ENCODE results near the gene ERMP1.

Gene ERMP1

DNA sequence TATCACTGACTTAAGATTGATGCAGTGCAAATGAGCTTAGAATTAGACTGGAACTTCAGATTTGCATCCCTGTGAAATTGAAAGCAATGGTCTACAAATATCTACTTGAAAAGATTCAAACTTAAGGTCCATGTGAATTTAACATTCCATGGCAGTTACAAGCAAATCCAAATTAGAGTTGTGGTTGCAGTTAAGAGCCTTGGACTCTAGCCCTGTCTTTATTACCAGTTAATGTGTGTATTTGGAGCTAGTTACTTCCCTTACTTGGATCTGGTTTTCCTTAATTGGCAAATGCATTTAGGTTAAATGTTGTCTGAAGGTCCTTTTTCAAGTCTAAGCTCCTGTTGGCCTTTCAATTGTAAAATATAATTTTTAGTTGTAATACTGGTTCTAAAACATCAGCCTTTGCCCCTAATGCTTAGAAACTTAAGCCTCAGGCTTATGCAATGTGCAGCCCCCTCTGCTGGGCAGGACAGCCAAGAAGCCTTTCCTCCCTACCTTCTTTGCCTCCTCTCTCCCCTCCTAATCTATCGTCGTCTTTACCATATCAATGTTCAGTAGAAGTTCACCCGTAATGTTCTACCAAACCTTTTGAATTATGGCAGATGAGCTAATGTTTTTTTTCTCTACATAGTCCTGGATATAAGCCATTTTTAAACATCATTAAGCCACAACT, 59.5 kb downstream of the ERMP1 start:
- no peak for DNase-seq

DNA sequence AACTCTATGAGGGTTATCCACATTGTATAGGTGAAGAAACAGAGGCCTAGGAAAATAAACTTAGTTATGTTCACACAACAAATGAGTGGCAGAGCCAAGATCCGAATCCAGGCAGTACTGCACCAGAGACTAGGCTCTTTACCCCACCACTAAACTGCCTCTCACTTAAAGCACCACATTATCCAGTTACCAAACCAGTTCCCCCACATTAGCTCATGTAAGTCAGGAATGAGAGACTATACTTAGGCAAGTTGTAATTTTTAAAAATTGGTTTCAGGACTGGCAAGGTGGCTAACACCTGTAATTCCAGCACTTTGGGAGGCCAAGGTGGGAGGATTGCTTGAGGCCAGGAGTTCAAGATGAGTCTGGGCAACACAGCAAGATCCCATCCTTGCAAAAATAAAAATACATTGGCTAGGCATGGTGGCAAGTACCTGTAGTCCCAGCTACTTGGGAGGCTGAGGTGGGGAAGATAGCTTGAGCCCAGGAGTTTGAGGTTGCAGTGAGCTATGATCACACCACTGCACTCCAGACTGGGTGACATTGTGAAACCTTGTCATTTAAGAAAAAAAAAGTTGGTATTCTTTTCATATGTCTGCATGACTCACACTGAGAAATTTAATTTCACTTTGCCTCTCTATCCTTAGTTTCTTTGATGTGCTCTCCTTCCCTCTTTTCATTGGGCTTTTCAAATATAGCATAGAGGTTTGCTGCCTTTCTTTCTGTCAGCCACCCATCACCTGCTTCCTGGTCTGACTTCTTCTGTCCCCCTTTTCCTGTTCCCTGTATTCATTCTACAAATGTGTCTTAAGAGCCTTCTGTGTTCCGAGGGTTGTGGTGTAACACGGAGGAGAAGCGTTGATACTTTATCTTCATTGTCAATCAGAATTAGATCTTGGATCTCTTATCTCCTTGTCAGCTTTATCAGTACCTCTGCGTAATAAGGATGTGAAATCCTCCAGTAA, 64.7 kb downstream of the ERMP1 start:
- DNase-seq, result no peak

DNA sequence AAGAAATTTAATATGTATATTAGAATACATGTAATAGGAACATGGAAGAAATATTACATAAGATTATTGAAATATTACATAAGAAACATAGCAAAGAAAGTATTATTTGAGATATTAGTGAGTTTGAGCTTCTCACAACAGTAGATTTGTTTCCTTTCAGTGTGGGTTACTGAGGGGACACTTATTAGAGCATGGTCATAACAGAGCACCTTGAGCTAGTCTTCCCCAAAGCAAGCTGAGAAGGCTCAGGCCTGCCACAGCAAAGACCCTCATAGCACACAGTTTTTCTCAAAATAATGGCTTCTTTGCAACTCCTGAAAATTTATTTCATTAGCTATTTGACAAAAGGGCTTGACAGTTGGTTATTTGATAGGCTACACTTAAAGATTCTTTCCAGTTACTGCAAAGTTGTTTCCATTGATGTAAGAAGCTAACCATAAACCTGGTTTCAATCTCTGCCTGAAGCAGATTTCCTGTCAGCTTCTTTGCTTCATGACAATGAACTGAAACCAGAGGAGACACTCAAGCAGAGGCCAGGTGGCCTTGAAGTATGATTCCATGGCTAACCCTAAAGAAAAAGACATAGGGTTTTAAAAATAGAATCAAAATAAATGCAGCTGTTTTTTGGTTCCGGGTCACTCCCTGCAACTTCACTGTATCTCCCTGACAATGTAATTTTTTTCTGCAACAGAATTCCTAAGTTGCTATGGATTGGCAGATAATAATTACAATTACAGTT, 68.6 kb downstream of the ERMP1 start:
- no peak for DNase-seq

DNA sequence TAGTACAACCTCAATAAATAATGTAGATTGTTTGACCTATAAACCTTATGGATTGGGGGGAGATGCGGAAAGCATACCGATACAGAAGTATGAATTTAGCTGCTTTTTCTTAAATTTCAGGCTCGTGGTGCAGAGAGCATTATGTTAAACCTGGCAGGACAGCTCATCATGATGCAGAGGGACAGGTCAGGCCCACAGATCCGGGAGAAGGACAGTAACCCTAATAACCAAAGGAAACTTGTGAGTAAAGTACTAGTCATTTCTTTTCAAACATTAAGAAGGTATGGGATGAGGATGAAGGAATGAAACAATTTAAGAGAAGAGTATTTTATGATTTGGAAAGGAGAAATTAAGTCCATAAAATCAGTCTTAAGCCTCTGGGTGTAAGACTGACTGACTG, 70.5 kb downstream of the ERMP1 start:
- no peak for DNase-seq

DNA sequence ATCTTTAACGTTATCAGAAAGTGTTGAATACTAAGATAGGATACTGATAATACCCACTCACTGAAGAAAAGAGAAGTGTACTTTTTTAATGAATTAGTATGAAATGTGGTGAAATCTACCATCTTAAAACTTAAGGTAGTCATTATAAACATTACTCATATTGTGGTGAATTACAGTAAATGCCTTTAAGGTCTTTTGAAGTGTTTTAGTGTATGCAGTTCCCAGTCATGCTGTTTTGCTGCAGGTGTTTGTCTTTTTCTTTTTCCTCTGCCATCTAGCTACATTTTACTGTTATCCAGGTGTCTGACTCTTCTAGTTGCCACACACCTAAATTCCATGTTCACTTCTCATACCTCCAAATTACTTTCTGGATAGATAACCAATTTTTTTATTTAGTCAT, 72.6 kb downstream of the ERMP1 start:
- DNase-seq, result no peak

DNA sequence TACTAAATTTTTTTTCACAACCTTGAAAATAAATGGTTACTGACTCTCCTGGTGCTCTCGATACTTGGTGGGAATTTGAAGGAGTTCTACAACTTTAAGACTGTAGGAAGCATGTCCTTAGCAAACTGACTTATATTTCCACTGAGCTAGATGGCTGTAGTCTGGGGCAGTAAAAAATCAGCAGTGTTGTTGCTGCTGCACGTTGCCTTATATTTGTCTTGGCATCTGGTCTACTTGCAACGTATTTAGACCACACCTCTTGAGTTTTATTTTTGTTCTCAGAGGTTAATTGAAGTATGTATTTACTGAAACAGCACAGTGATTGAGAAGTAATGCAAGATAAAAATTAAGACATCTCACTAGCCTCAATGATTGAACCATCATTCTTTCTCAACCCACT, 76.3 kb downstream of the ERMP1 start:
- DNase-seq, result no peak

DNA sequence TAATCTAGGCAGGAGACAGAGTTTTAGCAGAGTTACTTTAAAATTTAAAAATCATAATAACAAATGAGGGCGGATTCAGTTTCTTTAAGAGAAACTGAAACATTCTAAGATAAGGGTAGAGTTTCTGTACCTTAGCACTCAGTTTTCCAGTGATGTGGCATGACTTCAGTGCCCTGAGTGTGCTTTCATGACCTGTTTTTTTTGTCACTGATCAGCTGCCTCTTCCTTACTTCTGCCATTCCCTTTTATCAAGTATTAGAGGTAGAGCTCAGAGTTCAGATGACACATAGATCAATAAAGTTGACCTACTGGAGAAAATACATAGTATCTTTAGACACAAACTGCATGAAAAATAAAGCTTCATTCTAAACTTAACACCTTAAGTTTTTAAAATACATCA, 82.3 kb downstream of the ERMP1 start:
- no peak for DNase-seq

DNA sequence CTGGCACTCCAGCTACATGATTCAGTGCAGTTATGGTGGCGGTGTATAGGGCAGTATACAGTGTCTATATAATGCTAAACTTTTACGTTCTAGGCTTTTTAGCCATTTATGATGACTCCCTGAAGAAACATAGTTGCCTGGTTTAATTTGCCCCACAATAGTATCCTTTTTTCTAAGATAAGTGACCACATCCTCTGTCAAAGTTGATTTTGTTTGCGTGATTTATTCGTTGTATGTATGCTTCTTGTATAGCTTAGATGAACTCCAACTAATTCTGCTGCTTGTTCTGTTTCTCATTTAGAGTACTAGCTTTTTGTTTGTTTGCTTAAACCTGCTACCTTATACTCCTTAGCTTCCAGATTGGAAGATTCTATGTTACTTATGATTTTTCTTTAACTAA, 83.6 kb downstream of the ERMP1 start:
- no peak for DNase-seq

DNA sequence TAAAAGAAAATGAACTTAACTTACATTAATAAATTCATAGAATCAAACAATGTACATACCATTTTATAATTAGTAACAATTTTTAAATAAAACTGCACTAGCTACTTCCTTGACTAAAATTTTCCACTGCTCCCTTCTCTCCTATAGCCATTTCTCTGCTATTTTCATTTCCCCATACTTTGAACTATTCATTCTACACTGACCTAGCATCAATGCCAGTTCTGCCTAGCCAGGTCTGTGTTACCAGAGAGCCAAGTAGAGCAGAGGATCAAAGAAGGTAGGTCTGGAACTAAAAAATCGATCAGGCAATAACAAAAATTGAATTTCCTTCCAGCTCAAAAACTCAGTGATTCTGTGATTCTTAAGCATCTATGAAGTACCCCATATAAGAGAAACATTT, 84.5 kb downstream of the ERMP1 start:
- no peak for DNase-seq

DNA sequence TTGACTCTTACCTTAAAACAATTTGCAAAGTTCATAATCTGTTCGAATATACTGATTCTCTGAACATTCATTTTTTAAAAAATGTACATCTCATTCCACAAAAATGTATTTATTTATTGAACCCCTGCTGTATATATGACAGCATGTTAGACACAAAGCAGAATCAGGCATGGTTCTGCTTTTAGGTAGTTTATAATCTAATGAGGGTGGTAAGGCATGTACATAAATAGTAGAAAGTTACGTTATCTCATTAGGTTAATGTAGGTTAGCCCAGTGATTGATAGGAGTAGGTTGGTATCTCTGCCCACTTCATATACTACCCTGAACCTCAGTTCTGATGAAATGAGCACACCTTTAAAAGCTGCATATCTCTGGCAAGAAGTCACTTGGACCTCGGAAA, 89.8 kb downstream of the ERMP1 start:
- no peak for DNase-seq

DNA sequence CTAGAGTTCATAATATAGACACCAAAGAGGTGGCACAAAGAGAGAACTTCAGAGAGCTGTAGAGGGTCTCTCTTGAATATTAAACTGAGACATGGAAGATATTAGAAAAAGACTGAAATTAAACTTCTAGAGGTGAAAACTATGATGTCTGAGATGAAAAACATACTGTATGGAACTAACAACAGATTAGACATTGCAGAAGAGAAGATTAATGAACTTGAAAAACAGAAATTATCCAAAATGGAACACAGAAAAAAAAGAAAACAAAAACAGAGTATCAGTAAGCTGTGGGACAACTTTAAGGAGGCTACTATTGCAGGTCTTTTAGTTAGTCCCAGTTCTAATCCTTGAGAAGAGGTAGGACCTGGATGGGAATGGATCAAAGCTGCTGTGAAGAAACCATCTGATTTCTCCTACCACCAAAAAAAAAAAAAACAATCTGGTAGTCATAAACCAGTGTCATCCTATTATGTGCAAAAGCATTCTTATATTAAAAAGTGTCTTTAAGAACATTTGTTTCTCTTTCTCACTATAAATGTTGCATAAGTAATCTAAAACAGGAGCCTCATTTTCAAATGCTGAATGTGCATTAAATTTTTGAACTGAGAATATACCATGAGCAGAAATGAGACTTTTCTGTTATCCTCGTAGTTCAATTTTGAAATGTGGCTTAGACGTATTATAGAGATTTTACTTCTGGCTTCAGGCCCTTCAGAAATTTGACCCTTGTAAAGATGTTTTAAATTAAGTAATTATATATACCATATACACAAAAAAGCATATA, 96.2 kb downstream of the ERMP1 start:
- no peak for DNase-seq

DNA sequence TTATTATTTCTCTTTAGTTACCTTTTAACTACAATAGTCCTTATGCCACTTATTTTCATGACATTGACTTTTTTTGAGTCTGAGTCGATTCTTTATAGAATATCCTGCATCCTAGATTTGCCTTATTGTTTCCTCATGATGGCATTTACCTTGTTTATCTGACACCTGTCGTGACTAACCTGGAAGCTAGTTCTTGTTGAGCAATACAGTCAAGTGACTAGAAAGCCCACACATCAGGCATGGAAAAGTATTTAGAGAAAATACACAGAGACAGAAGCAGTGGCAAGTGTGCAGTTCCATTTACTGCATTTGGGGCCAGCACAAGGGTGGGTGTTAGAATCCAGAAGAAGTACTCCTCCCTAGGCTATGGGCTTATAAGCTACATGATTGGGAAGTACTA, 97.8 kb downstream of the ERMP1 start:
- no peak for DNase-seq

Measured in NCI-H187 (cell line).